GM12878 (cell line): ENCODE data around the gene IQCH. TPM values are rescaled to one million over a fixed set of nuclear protein-coding genes. Genes with fewer than 3 reads are reported as not detected.
A peak's percentile ranks its signal among the peaks of the same experiment; 100 is the strongest.

Source experiments
- ATAC-seq: fragments of 200-7000 bp; cut with Tn5 transposase; 3 replicates; pipeline ENCODE4 v1.9.1; 2020; ENCODE audit warnings: mild to moderate bottlenecking, moderate library complexity
- BruUV-seq: library from RNA; stranded (reverse); fragments of 400-500 nt; replicated peaks from 2 replicates; lab custom pipeline; 2021; lab: Mats Ljungman, UMichigan
- CTCF ChIA-PET: fragments of 300-600 bp; sonication (Branson Sonifier 250); formaldehyde crosslinking; extraction: SDS; loops from one replicate; lab custom pipeline; 2021; ENCODE audit warnings: inconsistent platforms; lab: Yijun Ruan, JAX
- POLR2A ChIA-PET: fragments of 350-600 bp; formaldehyde crosslinking; extraction: SDS; loops from one replicate; lab custom pipeline; 2021; ENCODE audit warnings: inconsistent platforms; lab: Charles Lee
- RAD21 ChIA-PET: fragments of 300-600 bp; sonication (Branson Sonifier 250); formaldehyde crosslinking; loops from one replicate; lab custom pipeline; 2023; ENCODE audit warnings: antibody characterized with exemption; ENCODE audit not compliant: unreplicated experiment; lab: Charles Lee
- SMC1A ChIA-PET: fragments of 300-600 bp; sonication (Branson Sonifier 250); formaldehyde crosslinking; loops from one replicate; lab custom pipeline; 2023; ENCODE audit not compliant: unreplicated experiment, uncharacterized antibody; lab: Charles Lee
- DNase-seq: peaks from one replicate; pipeline ENCODE4 v3.0.0-alpha.2; 2011; ENCODE audit warnings: low read depth, low spot score
- FAIRE-seq: peaks from 3 replicates; lab custom pipeline; 2011; peaks lifted over from hg19 to GRCh38; lab: Jason Lieb, UNC
- H2AFZ ChIP-seq: 2 replicates; pipeline ENCODE4 v1.6.0; 2011; ENCODE audit warnings: low read depth, low read length, control low read depth; ENCODE audit not compliant: control insufficient read depth
- H3K27ac ChIP-seq: 2 replicates; pipeline ENCODE4 v1.5.1; 2011; ENCODE audit warnings: control low read depth; ENCODE audit not compliant: control insufficient read depth, insufficient read depth
- H3K27me3 ChIP-seq, 2 experiments: replicated peaks in 1 of 2; 2 replicates each; pipeline versions ENCODE4 v1.6.0 to v1.6.1; 2011; ENCODE audit warnings: low read length in 1 of 2; ENCODE audit not compliant: control insufficient read depth in 2 of 2, insufficient read depth in 2 of 2
- H3K36me3 ChIP-seq, 2 experiments: 2 replicates each; pipeline ENCODE4 v1.5.1; 2011; ENCODE audit warnings: low read length in 1 of 2; ENCODE audit not compliant: control insufficient read depth in 2 of 2, insufficient read depth in 2 of 2
- H3K4me1 ChIP-seq: 2 replicates; pipeline ENCODE4 v1.6.1; 2011; ENCODE audit warnings: mild to moderate bottlenecking, low read length, moderate library complexity, mixed read lengths; ENCODE audit not compliant: control insufficient read depth, insufficient read depth
- H3K4me2 ChIP-seq: 2 replicates; pipeline ENCODE4 v1.6.0; 2011; ENCODE audit warnings: control low read depth; ENCODE audit not compliant: control insufficient read depth, insufficient read depth
- H3K4me3 ChIP-seq: fragments of 200-600 bp; sonication (generic); 2 replicates; pipeline ENCODE4 v1.5.1; 2016
- H3K79me2 ChIP-seq: 2 replicates; pipeline ENCODE4 v1.6.0; 2011; ENCODE audit warnings: low read length; ENCODE audit not compliant: control insufficient read depth, insufficient read depth
- H3K9ac ChIP-seq: 2 replicates; pipeline ENCODE4 v1.8.0; 2011; ENCODE audit warnings: low read length, control low read depth, mixed read lengths; ENCODE audit not compliant: control insufficient read depth, insufficient read depth
- H3K9me3 ChIP-seq: replicated peaks from 3 replicates; pipeline ENCODE4 v1.5.1; 2011; ENCODE audit warnings: mild to moderate bottlenecking, low read length; ENCODE audit not compliant: control insufficient read depth, insufficient read depth
- H4K20me1 ChIP-seq: 2 replicates; pipeline ENCODE4 v1.6.0; 2011; ENCODE audit not compliant: control insufficient read depth, insufficient read depth
- ASH2L ChIP-seq: fragments of 300-600, 200-600 bp; sonication (generic); IDR thresholded peaks from 2 replicates; pipeline ENCODE4 v1.6.1; 2017; ENCODE audit warnings: low read depth, mild to moderate bottlenecking, borderline replicate concordance
- CREB1 ChIP-seq: IDR thresholded peaks from 2 replicates; pipeline ENCODE4 v1.6.1; 2012; ENCODE audit warnings: low read depth, mild to moderate bottlenecking, inconsistent platforms
- EGR1 ChIP-seq, 2 experiments: IDR thresholded peaks; 1 replicate in 1 of 2; 2 replicates in 1 of 2; pipeline ENCODE4 v1.6.1; 2011 to 2012; ENCODE audit warnings: low read depth in 2 of 2, low read length in 2 of 2, borderline replicate concordance in 1 of 2, mild to moderate bottlenecking in 1 of 2, moderate library complexity in 1 of 2
- PML ChIP-seq: IDR thresholded peaks from 2 replicates; pipeline ENCODE4 v1.6.1; 2012; ENCODE audit warnings: low read length, inconsistent platforms
- POU2F2 ChIP-seq: IDR thresholded peaks from 3 replicates; pipeline ENCODE4 v1.6.1; 2011; ENCODE audit warnings: low read depth, mild to moderate bottlenecking, low read length, borderline replicate concordance
- RAD21 ChIP-seq: IDR thresholded peaks from 2 replicates; pipeline ENCODE4 v1.6.1; 2011; ENCODE audit warnings: mild to moderate bottlenecking, low read depth, low read length, moderate library complexity; ENCODE audit not compliant: insufficient read depth
- SMC3 ChIP-seq: IDR thresholded peaks from 2 replicates; pipeline ENCODE4 v1.6.1; 2011; ENCODE audit warnings: low read length, improper control_type of control experiment, borderline replicate concordance
- SUZ12 ChIP-seq: fragments of 200-600 bp; sonication (generic); IDR thresholded peaks from one replicate; pipeline ENCODE4 v1.6.1; 2018; ENCODE audit warnings: antibody characterized with exemption, mild to moderate bottlenecking; ENCODE audit not compliant: unreplicated experiment
- ZNF592 ChIP-seq: fragments of 450-650 bp; IDR thresholded peaks from 2 replicates; pipeline ENCODE4 v1.6.1; 2017; ENCODE audit warnings: mild to moderate bottlenecking, moderate library complexity
- WGBS: methylation state at CpG from one replicate; pipeline ENCODE4 v1.1.6; 2016; ENCODE audit warnings: low lambda C conversion rate; ENCODE audit not compliant: insufficient replicate concordance, insufficient coverage; ENCODE audit errors: missing lambda C conversion rate; 5-methylcytosine and 5-hydroxymethylcytosine counted together
- in situ Hi-C: fragments of 300-500 bp; cut with MboI; formaldehyde crosslinking; loops from 9 replicates; pipeline ENCODE4 v1.14.3; 2018; ENCODE audit warnings: mixed read lengths
- intact Hi-C: fragments of 100-400 bp; cut with micrococcal nuclease; formaldehyde crosslinking; loops from one replicate; pipeline ENCODE4 v1.14.2; 2022; ENCODE audit not compliant: unreplicated experiment
- polyA plus RNA-seq, 11 experiments: library from polyadenylated mRNA; depleted of rRNA in 4 of 11; unstranded in 6 of 11; stranded (reverse) in 5 of 11; fragments of >200 nt; fragmentation: Nextera tagmentation in 4 of 11; fragmentation: Illumina TruSeq in 1 of 11; extraction: Ambion mirVana in 4 of 11; extraction: Trizol in 1 of 11; gene quantifications; 1 replicate in 1 of 11; 2 replicates in 10 of 11; pipeline versions ENCODE4 v1.2.1 to v1.2.3, GENCODE V29; 2011 to 2016; ENCODE audit warnings: inconsistent platforms in 2 of 11, missing spikeins in 2 of 11, low read depth in 1 of 11
- total RNA-seq, 4 experiments: library from RNA; depleted of rRNA in 3 of 4; stranded (reverse); fragments of >200 nt in 3 of 4; fragmentation: Illumina TruSeq in 1 of 4; extraction: Trizol in 1 of 4; gene quantifications; 2 replicates each; pipeline versions ENCODE4 v1.2.1 to v1.2.3, GENCODE V29; 2013 to 2021
- TF ChIP-seq, protein P1 (sequence below): IDR thresholded peaks from 2 replicates; pipeline ENCODE4 v1.6.1; 2012; ENCODE audit warnings: low read depth, low read length, improper control_type of control experiment
- TF ChIP-seq, protein P2 (sequence below), 3 experiments: IDR thresholded peaks in 2 of 3; conservative IDR thresholded peaks in 1 of 3; 2 replicates each; pipeline ENCODE4 v1.5.1; 2011; ENCODE audit warnings: low read depth in 3 of 3, low read length in 3 of 3, mild to moderate bottlenecking in 3 of 3, control low read depth in 2 of 3, moderate library complexity in 2 of 3, inconsistent platforms in 1 of 3, mixed read lengths in 1 of 3; ENCODE audit not compliant: control insufficient read depth in 2 of 3, insufficient read depth in 1 of 3; ENCODE audit errors: extremely low read depth in 1 of 3

Gene IQCH
- total and polyA plus RNA-seq, 10 of the 15 experiments (the other 5 are each of a cell fraction or from before 2014, with no cell fraction given), result 0.29 to 1.3 (median 0.99) TPM

DNA sequence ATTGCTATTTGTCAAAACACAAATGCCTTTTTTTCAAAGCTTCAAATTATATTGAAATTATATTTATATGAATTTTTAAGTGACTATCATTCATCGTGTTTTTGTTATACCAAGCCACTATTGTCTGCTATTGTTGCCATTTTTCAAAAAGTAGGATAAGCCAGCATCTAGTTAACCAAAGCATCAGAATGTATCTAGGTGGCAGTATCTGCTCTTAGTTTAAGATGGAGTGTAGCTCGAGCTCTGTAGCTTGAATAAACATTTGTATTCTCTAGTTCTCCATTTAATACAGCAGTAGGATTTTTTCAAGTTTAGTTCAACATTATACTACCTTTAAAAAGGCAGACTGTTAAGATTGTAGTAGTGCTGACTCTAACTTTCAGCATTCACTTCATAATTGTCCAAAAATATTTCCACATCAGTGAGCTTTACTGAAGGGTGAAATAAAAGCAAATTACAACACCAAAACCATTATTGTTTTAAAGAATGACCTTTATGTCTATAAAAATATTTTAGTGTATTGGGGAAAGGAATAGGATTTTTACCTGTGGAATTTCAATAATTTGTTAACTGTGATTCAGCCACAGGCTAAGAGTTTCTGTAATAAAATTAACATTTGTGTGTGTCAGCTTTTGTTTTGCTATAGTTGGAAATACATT lies 246.7 kb downstream of the IQCH start:
- DNase-seq (no peak), ATAC-seq (peak; percentile 78), FAIRE-seq (no peak)
- no peak overlapping the region for H3K4me3 ChIP-seq
- no peaks in the 10 kb centered on the region for H3K79me2 ChIP-seq
- ChIA-PET CTCF (interaction anchor here (0.6 to 4.1 kb wide), 39 partner anchors 9 to 1020 kb away, joined by 3 to 49 read pairs (median 3); no protein-coding TSS in a partner anchor), RAD21 (interaction anchor here (0.8 to 3.6 kb wide), 23 partner anchors 9 to 555 kb away, joined by 3 to 26 read pairs (median 4); partner anchors contain the start of gene C15orf61), POLR2A (interaction anchor here (0.9 kb wide), 1 partner anchor 331 kb away, joined by 3 read pairs; no protein-coding TSS in a partner anchor), SMC1A (interaction anchor here (0.7 to 3.4 kb wide), 30 partner anchors 11 to 340 kb away, joined by 3 to 16 read pairs (median 3); no protein-coding TSS in a partner anchor)
- no peaks in the 10 kb centered on the region for H3K27me3 ChIP-seq
- no TSS peak for BruUV-seq
- H3K4me2 ChIP-seq, result no peak overlapping the region
- H3K9ac ChIP-seq, result no peak overlapping the region
- no peaks in the 10 kb centered on the region for H3K36me3 ChIP-seq
- intact Hi-C loops (loop anchor here (1.0 kb wide), 1 partner anchor 335 kb away; no protein-coding TSS in a partner anchor), in situ Hi-C loops (no loop called here)
- H3K4me1 ChIP-seq, result peaks cover 6% of the 10 kb centered on the region; the same call in 1 of the 2 replicates
- no peaks in the 10 kb centered on the region for H3K9me3 ChIP-seq
- no peak overlapping the region for H2AFZ ChIP-seq
- TF ChIP-seq, protein P1, sequence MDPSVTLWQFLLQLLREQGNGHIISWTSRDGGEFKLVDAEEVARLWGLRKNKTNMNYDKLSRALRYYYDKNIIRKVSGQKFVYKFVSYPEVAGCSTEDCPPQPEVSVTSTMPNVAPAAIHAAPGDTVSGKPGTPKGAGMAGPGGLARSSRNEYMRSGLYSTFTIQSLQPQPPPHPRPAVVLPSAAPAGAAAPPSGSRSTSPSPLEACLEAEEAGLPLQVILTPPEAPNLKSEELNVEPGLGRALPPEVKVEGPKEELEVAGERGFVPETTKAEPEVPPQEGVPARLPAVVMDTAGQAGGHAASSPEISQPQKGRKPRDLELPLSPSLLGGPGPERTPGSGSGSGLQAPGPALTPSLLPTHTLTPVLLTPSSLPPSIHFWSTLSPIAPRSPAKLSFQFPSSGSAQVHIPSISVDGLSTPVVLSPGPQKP, result no peak
- TF ChIP-seq ASH2L, result no peak
- TF ChIP-seq, protein P2, sequence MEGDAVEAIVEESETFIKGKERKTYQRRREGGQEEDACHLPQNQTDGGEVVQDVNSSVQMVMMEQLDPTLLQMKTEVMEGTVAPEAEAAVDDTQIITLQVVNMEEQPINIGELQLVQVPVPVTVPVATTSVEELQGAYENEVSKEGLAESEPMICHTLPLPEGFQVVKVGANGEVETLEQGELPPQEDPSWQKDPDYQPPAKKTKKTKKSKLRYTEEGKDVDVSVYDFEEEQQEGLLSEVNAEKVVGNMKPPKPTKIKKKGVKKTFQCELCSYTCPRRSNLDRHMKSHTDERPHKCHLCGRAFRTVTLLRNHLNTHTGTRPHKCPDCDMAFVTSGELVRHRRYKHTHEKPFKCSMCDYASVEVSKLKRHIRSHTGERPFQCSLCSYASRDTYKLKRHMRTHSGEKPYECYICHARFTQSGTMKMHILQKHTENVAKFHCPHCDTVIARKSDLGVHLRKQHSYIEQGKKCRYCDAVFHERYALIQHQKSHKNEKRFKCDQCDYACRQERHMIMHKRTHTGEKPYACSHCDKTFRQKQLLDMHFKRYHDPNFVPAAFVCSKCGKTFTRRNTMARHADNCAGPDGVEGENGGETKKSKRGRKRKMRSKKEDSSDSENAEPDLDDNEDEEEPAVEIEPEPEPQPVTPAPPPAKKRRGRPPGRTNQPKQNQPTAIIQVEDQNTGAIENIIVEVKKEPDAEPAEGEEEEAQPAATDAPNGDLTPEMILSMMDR (IDR thresholded peaks at IDR 0.05 in 2 of 3, conservative IDR thresholded peaks at IDR 0.05 in 1 of 3; ENCODE audit: control insufficient read depth in 2 of 3, extremely low read depth in 1 of 3, insufficient read depth in 1 of 3, low read depth in 3 of 3, low read length in 3 of 3), result peak; percentile 23 to 64 (median 41); a peak in 4 of 6 replicates
- peak; percentile 53; the same call in 1 of the 2 replicates for TF ChIP-seq SMC3
- no peak for TF ChIP-seq PML
- TF ChIP-seq ZNF592, result no peak
- no peak for TF ChIP-seq SUZ12
- peak; percentile 58 for TF ChIP-seq RAD21
- no peak for TF ChIP-seq POU2F2
- no peak for TF ChIP-seq CREB1
- TF ChIP-seq EGR1 (IDR thresholded peaks at IDR 0.05; ENCODE audit: borderline replicate concordance in 1 of 2, low read depth in 2 of 2, low read length in 2 of 2), result no peak
- WGBS, result 2% methylated on average over 2 of the region's 2 CpGs
- no peaks in the 10 kb centered on the region for H4K20me1 ChIP-seq
- H3K27ac ChIP-seq, result no peak overlapping the region
